Measurements from ENCODE around the gene KRTAP12-2. TPM values are rescaled to one million over a fixed set of nuclear protein-coding genes. Genes with fewer than 3 reads are reported as not detected.

KRTAP12-2 gene
- total and polyA plus RNA-seq, 4 donors: not detected

- no peak for DNase-seq (ENCODE audit: low read depth in 4 of 6, low spot score in 6 of 6)
- 53% methylated on average over 7 of the region's 8 CpGs for WGBS (ENCODE audit: insufficient coverage)
- H3K27me3 ChIP-seq (ENCODE audit: control insufficient read depth, insufficient read depth, low read length): no peaks in the 10 kb centered on the region
- H3K4me3 ChIP-seq (ENCODE audit: low read depth, low read length): no peak overlapping the region
- H3K27ac ChIP-seq (ENCODE audit: low read depth, low read length): no peak overlapping the region
- no peaks in the 10 kb centered on the region for H3K4me1 ChIP-seq (ENCODE audit: control insufficient read depth, insufficient read depth, low read length)
- H3K36me3 ChIP-seq (ENCODE audit: control insufficient read depth, insufficient read depth, low read length): no peaks in the 10 kb centered on the region
- no peaks in the 10 kb centered on the region for H3K9me3 ChIP-seq (ENCODE audit: control insufficient read depth, insufficient read depth, low read length)
These were observed 49.6 kb downstream of the KRTAP12-2 start for GRCh38 chr21:44617071-44617501.

DNA sequence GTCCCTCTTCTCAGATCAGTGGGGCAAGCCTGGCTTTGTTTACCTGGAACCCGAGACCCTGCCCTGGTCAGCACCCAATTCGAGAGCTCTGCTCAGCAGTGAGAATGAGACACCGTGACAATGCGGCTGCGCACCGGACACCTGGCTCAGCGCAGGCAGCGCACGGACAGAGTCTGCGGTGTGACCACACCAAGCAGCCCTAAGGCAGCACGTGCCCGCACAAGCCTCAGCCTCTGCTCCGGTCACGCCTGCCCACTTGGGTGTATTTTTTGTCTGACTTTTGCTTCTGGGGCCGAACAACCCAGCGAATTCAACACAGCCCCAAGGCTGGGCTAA is 50.2 kb downstream of the KRTAP12-2 start:
- H3K9me3 ChIP-seq (ENCODE audit: control insufficient read depth, insufficient read depth, low read length): no peaks in the 10 kb centered on the region
- H3K36me3 ChIP-seq (ENCODE audit: control insufficient read depth, insufficient read depth, low read length): no peaks in the 10 kb centered on the region
- no peak overlapping the region for H3K4me3 ChIP-seq (ENCODE audit: low read depth, low read length)
- H3K4me1 ChIP-seq (ENCODE audit: control insufficient read depth, insufficient read depth, low read length): no peaks in the 10 kb centered on the region
- WGBS (ENCODE audit: insufficient coverage): 89% methylated on average over 16 of the region's 16 CpGs
- DNase-seq (ENCODE audit: low read depth in 4 of 6, low spot score in 6 of 6): no peak
- H3K27me3 ChIP-seq (ENCODE audit: control insufficient read depth, insufficient read depth, low read length): no peaks in the 10 kb centered on the region
- no peak overlapping the region for H3K27ac ChIP-seq (ENCODE audit: low read depth, low read length)

Small RNA genes lying within 50 kb of the gene (small RNA-seq; reads per million reads assigned to genes)
- not detected for gene KRTAP12-6P (ENCODE audit: low replicate concordance)

Other genes starting within 250 kb of the KRTAP12-2 start
- 1 to 10 TPM; 1.4 to 2.4 TPM for gene LRRC3, start 211.4 kb downstream of the KRTAP12-2 start, total RNA-seq
- gene LRRC3, start 211.4 kb downstream of the KRTAP12-2 start, polyA plus RNA-seq (ENCODE audit: insufficient read length in 2 of 2): 1 to 10 TPM; 4.4 to 6.5 TPM
- not detected for gene KRTAP10-1, start 126.7 kb downstream of the KRTAP12-2 start, total RNA-seq
- gene KRTAP10-1, start 126.7 kb downstream of the KRTAP12-2 start, polyA plus RNA-seq (ENCODE audit: insufficient read length in 2 of 2): not detected
- not detected for gene KRTAP10-2, start 115.4 kb downstream of the KRTAP12-2 start, total RNA-seq
- gene KRTAP10-2, start 115.4 kb downstream of the KRTAP12-2 start, polyA plus RNA-seq (ENCODE audit: insufficient read length in 2 of 2): not detected
- not detected for gene KRTAP10-3, start 108.1 kb downstream of the KRTAP12-2 start, total RNA-seq
- gene KRTAP10-3, start 108.1 kb downstream of the KRTAP12-2 start, polyA plus RNA-seq (ENCODE audit: insufficient read length in 2 of 2): not detected
- not detected for gene KRTAP10-4, start 93.2 kb downstream of the KRTAP12-2 start, total RNA-seq
- gene KRTAP10-4, start 93.2 kb downstream of the KRTAP12-2 start, polyA plus RNA-seq (ENCODE audit: insufficient read length in 2 of 2): not detected
- not detected for gene KRTAP10-5, start 86.3 kb downstream of the KRTAP12-2 start, total RNA-seq
- not detected for gene KRTAP10-5, start 86.3 kb downstream of the KRTAP12-2 start, polyA plus RNA-seq (ENCODE audit: insufficient read length in 2 of 2)
- not detected for gene KRTAP10-6, start 74.4 kb downstream of the KRTAP12-2 start, total RNA-seq
- not detected for gene KRTAP10-6, start 74.4 kb downstream of the KRTAP12-2 start, polyA plus RNA-seq (ENCODE audit: insufficient read length in 2 of 2)
- gene KRTAP10-7, start 66.3 kb downstream of the KRTAP12-2 start, total RNA-seq: not detected
- gene KRTAP10-7, start 66.3 kb downstream of the KRTAP12-2 start, polyA plus RNA-seq (ENCODE audit: insufficient read length in 2 of 2): not detected
- not detected for gene KRTAP10-8, start 54.8 kb downstream of the KRTAP12-2 start, total RNA-seq
- not detected for gene KRTAP10-8, start 54.8 kb downstream of the KRTAP12-2 start, polyA plus RNA-seq (ENCODE audit: insufficient read length in 2 of 2)
- gene KRTAP10-9, start 39.8 kb downstream of the KRTAP12-2 start, total RNA-seq: not detected
- not detected for gene KRTAP10-9, start 39.8 kb downstream of the KRTAP12-2 start, polyA plus RNA-seq (ENCODE audit: insufficient read length in 2 of 2)
- gene KRTAP10-10, start 29.6 kb downstream of the KRTAP12-2 start, total RNA-seq: not detected
- not detected for gene KRTAP10-10, start 29.6 kb downstream of the KRTAP12-2 start, polyA plus RNA-seq (ENCODE audit: insufficient read length in 2 of 2)
- not detected for gene KRTAP10-11, start 20.5 kb downstream of the KRTAP12-2 start, total RNA-seq
- gene KRTAP10-11, start 20.5 kb downstream of the KRTAP12-2 start, polyA plus RNA-seq (ENCODE audit: insufficient read length in 2 of 2): not detected
- not detected for gene KRTAP12-4, start 12.3 kb downstream of the KRTAP12-2 start, total RNA-seq
- not detected for gene KRTAP12-4, start 12.3 kb downstream of the KRTAP12-2 start, polyA plus RNA-seq (ENCODE audit: insufficient read length in 2 of 2)
- gene KRTAP12-3, start 9.0 kb downstream of the KRTAP12-2 start, total RNA-seq: not detected
- not detected for gene KRTAP12-3, start 9.0 kb downstream of the KRTAP12-2 start, polyA plus RNA-seq (ENCODE audit: insufficient read length in 2 of 2)
- not detected for gene KRTAP12-1, start 15.2 kb upstream of the KRTAP12-2 start, total RNA-seq
- gene KRTAP12-1, start 15.2 kb upstream of the KRTAP12-2 start, polyA plus RNA-seq (ENCODE audit: insufficient read length in 2 of 2): not detected
- not detected for gene KRTAP10-12, start 30.2 kb upstream of the KRTAP12-2 start, total RNA-seq
- gene KRTAP10-12, start 30.2 kb upstream of the KRTAP12-2 start, polyA plus RNA-seq (ENCODE audit: insufficient read length in 2 of 2): not detected
- gene TSPEAR, start 44.6 kb upstream of the KRTAP12-2 start, total RNA-seq: under 1 TPM in 1 of 2 donors, not detected in 1; 0.66 TPM
- gene TSPEAR, start 44.6 kb upstream of the KRTAP12-2 start, polyA plus RNA-seq (ENCODE audit: insufficient read length in 2 of 2): under 1 TPM; 0.24 to 0.33 TPM
- gene UBE2G2, start 134.9 kb upstream of the KRTAP12-2 start, total RNA-seq: 10 to 100 TPM; 53.0 to 62.6 TPM
- gene UBE2G2, start 134.9 kb upstream of the KRTAP12-2 start, polyA plus RNA-seq (ENCODE audit: insufficient read length in 2 of 2): 100 to 1,000 TPM in 1 of 2 donors, 10 to 100 TPM in 1; 83.8 to 102 TPM
- gene SUMO3, start 151.1 kb upstream of the KRTAP12-2 start, total RNA-seq: 10 to 100 TPM; 66.8 to 80.7 TPM
- 100 to 1,000 TPM; 144 to 159 TPM for gene SUMO3, start 151.1 kb upstream of the KRTAP12-2 start, polyA plus RNA-seq (ENCODE audit: insufficient read length in 2 of 2)
- 100 to 1,000 TPM; 163 to 235 TPM for gene PTTG1IP, start 206.8 kb upstream of the KRTAP12-2 start, total RNA-seq
- 100 to 1,000 TPM; 219 to 226 TPM for gene PTTG1IP, start 206.8 kb upstream of the KRTAP12-2 start, polyA plus RNA-seq (ENCODE audit: insufficient read length in 2 of 2)